Left ventricle myocardium inferior (tissue), 1 donor: Measurements from ENCODE around the gene OR7C1. TPM values are rescaled to one million over a fixed set of nuclear protein-coding genes. Genes with fewer than 3 reads are reported as not detected.

Source experiments
- DNase-seq: peaks from one replicate; pipeline ENCODE4 v3.0.0-alpha.2; 2020
- H3K27ac ChIP-seq: fragments of 200-600 bp; replicated peaks from 2 replicates; pipeline ENCODE4 v1.8.0; 2021
- H3K27me3 ChIP-seq: fragments of 200-600 bp; 2 replicates; pipeline ENCODE4 v1.8.0; 2021; ENCODE audit warnings: low read depth
- H3K36me3 ChIP-seq: fragments of 200-600 bp; 2 replicates; pipeline ENCODE4 v1.8.0; 2021
- H3K4me1 ChIP-seq: fragments of 200-600 bp; 2 replicates; pipeline ENCODE4 v1.8.0; 2021
- H3K4me3 ChIP-seq: fragments of 200-600 bp; 2 replicates; pipeline ENCODE4 v1.8.0; 2021; ENCODE audit warnings: mild to moderate bottlenecking, moderate library complexity
- H3K9me3 ChIP-seq: fragments of 200-600 bp; replicated peaks from 2 replicates; pipeline ENCODE4 v1.8.0; 2021
- intact Hi-C: fragments of 100-400 bp; cut with micrococcal nuclease; formaldehyde crosslinking; loops from one replicate; pipeline ENCODE4 v1.11.0; 2022
- total RNA-seq: library from RNA; stranded (reverse); fragmentation: NEBNext Ultra II Directional; extraction: Animal tissue kit (Norgen Biotek cat#: 25700); gene quantifications from one replicate; pipeline ENCODE4 v1.2.1, GENCODE V29; 2021
- TF ChIP-seq, protein P1 (sequence below): fragments of 200-600 bp; IDR thresholded peaks from 2 replicates; pipeline ENCODE4 v1.8.0; 2021; ENCODE audit warnings: antibody characterized with exemption, mild to moderate bottlenecking, borderline replicate concordance
- donor health status: DM: no; HTN: yes; CAD: no; lungs with severe emphysema.

Gene OR7C1
- total RNA-seq, 1 donor from 2014 or later: not detected

DNA sequence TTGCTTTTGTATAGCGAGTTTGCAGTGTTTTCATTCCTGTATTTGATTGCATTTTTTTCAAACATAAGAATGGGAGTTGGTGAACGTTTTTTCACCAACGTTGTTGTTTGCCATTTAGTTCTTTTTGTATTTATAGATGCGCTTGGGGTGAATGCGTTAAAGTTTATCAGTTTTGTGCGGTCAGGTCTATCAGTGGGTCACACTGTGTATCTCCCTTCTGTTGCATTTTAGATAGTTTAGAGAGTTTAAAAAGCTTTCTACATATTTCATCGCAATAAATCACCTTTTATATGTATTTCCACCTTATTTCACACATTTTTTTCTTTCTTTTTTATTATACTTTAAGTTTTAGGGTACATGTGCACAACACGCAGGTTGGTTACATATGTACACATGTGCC lies 16.4 kb downstream of the OR7C1 start:
- DNase-seq: no peak
- no peaks in the 10 kb centered on the region for H3K4me1 ChIP-seq
- no peak overlapping the region for H3K4me3 ChIP-seq
- H3K27ac ChIP-seq: no peak overlapping the region
- intact Hi-C loops: no loop called here
- peaks cover 8% of the 10 kb centered on the region for H3K9me3 ChIP-seq
- TF ChIP-seq, protein P1, sequence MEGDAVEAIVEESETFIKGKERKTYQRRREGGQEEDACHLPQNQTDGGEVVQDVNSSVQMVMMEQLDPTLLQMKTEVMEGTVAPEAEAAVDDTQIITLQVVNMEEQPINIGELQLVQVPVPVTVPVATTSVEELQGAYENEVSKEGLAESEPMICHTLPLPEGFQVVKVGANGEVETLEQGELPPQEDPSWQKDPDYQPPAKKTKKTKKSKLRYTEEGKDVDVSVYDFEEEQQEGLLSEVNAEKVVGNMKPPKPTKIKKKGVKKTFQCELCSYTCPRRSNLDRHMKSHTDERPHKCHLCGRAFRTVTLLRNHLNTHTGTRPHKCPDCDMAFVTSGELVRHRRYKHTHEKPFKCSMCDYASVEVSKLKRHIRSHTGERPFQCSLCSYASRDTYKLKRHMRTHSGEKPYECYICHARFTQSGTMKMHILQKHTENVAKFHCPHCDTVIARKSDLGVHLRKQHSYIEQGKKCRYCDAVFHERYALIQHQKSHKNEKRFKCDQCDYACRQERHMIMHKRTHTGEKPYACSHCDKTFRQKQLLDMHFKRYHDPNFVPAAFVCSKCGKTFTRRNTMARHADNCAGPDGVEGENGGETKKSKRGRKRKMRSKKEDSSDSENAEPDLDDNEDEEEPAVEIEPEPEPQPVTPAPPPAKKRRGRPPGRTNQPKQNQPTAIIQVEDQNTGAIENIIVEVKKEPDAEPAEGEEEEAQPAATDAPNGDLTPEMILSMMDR: no peak
- peaks cover 13% of the 10 kb centered on the region for H3K27me3 ChIP-seq
- no peaks in the 10 kb centered on the region for H3K36me3 ChIP-seq

DNA sequence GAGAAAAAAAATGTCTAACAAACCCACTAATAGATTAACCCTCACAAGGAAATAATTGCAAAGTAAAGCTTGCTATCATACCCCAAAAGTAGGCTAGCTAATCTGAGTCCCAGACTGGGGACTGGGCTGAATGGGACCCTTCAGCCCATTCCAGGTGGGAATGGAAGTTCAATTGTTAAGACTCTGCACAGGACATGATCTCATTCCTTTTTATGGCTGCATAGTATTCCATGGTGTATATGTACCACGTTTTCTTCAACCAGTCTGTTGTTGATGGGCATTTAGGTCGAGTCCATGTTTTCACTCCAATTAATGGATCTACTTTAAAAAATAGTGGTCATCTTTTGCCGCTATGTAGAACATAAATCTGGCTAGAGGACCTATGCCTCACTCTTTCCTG lies 17.9 kb downstream of the OR7C1 start:
- peaks cover 8% of the 10 kb centered on the region for H3K9me3 ChIP-seq
- H3K27ac ChIP-seq: no peak overlapping the region

DNA sequence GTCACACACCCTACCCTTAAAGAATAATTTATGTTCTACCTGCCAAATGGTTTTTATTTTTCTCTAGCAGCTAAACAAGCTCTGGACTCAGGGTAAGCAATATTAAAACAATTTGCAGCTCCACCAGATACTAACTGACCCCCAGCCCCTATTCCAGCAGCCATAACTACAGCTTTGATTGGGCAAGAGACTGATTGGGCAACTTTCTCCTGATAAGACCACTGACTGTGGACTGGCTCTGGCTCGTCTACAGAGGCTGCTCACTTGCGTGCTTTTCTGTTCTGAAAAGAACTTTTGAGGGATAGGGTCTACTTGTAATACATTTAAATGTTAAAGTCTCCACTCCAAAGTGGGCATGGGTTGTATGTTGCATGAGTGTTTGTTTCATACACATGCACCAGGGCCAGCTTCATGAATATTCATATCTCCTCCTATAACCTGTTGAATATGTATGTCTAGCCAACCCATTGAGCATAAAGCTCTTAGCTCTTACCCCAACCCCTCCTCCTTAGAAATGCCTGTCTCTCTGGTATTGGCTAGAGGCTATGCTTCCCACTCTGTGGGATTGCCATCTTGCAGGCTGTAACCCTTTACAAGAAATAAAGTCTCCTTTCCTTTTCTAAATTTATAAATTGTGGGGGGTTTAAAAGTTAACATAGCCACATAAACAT lies 19.9 kb downstream of the OR7C1 start:
- H3K4me3 ChIP-seq: no peak overlapping the region
- no peak for DNase-seq
- intact Hi-C loops: no loop called here
- H3K36me3 ChIP-seq: no peaks in the 10 kb centered on the region
- H3K4me1 ChIP-seq: no peaks in the 10 kb centered on the region
- TF ChIP-seq, protein P1: no peak
- H3K9me3 ChIP-seq: peaks cover 8% of the 10 kb centered on the region
- H3K27ac ChIP-seq: no peak overlapping the region
- peaks cover 22% of the 10 kb centered on the region for H3K27me3 ChIP-seq

More for the DNA sequence above, 17.9 kb downstream of the OR7C1 start:
- DNase-seq: no peak
- TF ChIP-seq, protein P1: no peak
- Histone ChIP-seq H3K4me3 (no peak overlapping the region), H3K4me1 (no peaks in the 10 kb centered on the region), H3K27me3 (peaks cover 9% of the 10 kb centered on the region), H3K36me3 (no peaks in the 10 kb centered on the region)
- intact Hi-C loops: no loop called here

DNA sequence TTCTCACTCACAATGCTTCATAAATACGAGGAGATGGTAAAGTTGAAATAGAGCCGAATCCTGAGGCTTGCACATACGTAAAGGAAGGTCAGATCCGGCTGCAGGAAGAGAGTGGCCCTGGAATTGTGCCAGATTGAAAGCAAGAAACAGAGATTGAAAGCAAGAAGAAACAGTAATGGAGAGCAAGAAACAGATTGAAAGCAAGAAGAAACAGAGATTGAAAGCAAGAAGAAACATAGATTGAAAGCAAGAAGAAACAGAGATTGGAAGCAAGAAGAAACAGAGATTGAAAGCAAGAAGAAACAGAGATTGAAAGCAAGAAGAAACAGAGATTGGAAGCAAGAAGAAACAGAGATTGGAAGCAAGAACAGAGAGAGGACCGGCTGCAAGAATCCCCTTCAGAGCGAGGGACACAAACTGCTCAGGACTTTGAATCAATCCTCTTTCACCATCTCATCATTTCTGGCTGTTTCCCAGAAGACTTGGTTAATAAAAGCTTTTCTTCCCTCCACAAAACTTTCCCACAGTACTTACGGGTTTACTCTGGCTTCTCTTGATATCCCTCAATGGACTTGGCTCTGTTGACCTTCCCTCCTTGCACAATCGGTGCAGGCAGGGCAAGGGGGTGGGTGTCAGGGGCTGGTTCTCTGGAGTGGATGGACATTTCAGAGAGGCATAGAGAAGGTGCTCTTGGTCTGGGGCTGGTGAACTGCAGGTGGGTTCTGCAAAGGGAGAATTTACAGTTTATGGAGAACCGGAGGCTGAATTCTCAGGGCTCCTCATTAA lies 25.5 kb downstream of the OR7C1 start:
- Histone ChIP-seq H3K27ac (peak overlapping the region; percentile 63), H3K36me3 (no peaks in the 10 kb centered on the region), H3K27me3 (peaks cover 23% of the 10 kb centered on the region), H3K9me3 (no peaks in the 10 kb centered on the region), H3K4me3 (peak overlapping the region; percentile 11), H3K4me1 (no peaks in the 10 kb centered on the region)
- TF ChIP-seq, protein P1: no peak
- intact Hi-C loops: no loop called here
- no peak for DNase-seq

DNA sequence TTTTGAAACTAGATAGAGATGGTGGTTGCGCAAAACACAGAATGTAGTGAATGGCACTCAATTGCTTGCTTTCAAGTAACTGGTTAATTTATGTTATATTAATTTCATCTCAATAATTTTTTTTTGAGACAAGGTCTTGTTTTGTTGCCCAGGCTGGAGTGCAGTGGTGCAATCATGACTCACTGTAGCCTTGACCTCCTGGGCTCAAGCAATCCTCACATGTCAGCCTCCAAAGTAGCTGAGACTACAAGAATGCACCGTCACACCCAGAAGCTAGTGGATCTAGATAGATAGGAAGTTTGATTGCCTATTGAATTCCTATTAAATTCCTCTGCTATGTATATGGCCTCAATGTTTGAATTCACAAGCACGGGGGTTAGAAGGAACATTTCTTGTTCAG lies 30.2 kb downstream of the OR7C1 start:
- no peaks in the 10 kb centered on the region for H3K4me1 ChIP-seq
- intact Hi-C loops: no loop called here
- no peak overlapping the region for H3K4me3 ChIP-seq

More for the DNA sequence above, 30.2 kb downstream of the OR7C1 start:
- no peak for DNase-seq
- Histone ChIP-seq H3K27me3 (peaks cover 5% of the 10 kb centered on the region), H3K9me3 (no peaks in the 10 kb centered on the region), H3K27ac (no peak overlapping the region), H3K36me3 (no peaks in the 10 kb centered on the region)
- TF ChIP-seq, protein P1: no peak
